Measurements from ENCODE around the gene EMILIN1.

Gene EMILIN1

GRCh38 chr2:27080140-27080469 lies 1.7 kb downstream of the EMILIN1 start:
- no peak for DNase-seq (ENCODE audit: low spot score)

GRCh38 chr2:27080603-27080936 lies 2.2 kb downstream of the EMILIN1 start:
- DNase-seq (ENCODE audit: low spot score): no peak

- DNase-seq (ENCODE audit: low spot score): no peak
These were observed 3.8 kb downstream of the EMILIN1 start for GRCh38 chr2:27081984-27082772.

GRCh38 chr2:27082773-27083409 lies 4.5 kb downstream of the EMILIN1 start:
- no peak for DNase-seq (ENCODE audit: low spot score)

GRCh38 chr2:27083410-27084296 lies 5.2 kb downstream of the EMILIN1 start:
- no peak for DNase-seq (ENCODE audit: low spot score)

- DNase-seq (ENCODE audit: low spot score): no peak
These were observed 6.1 kb downstream of the EMILIN1 start for GRCh38 chr2:27084297-27085061.

- DNase-seq (ENCODE audit: low spot score): no peak
These were observed 6.8 kb downstream of the EMILIN1 start for GRCh38 chr2:27085062-27085672.

- peak; percentile 88 for DNase-seq (ENCODE audit: low spot score)
These were observed 7.3 kb downstream of the EMILIN1 start for GRCh38 chr2:27085673-27086089.

- peak; percentile 95 for DNase-seq (ENCODE audit: low spot score)
These were observed 7.8 kb downstream of the EMILIN1 start for GRCh38 chr2:27086090-27086723.

GRCh38 chr2:27086724-27087593 lies 8.5 kb downstream of the EMILIN1 start, which contains the start of gene KHK:
Gene KHK (plus strand): TSS chr2:27086772. CDS start chr2:27087260, 488 bp downstream.
- DNase-seq (ENCODE audit: low spot score): peak; percentile 89

GRCh38 chr2:27087823-27088410 lies 9.5 kb downstream of the EMILIN1 start:
- no peak for DNase-seq (ENCODE audit: low spot score)

GRCh38 chr2:27088634-27089033 lies 10.2 kb downstream of the EMILIN1 start:
- no peak for DNase-seq (ENCODE audit: low spot score)

GRCh38 chr2:27089111-27089954 lies 10.9 kb downstream of the EMILIN1 start:
- no peak for DNase-seq (ENCODE audit: low spot score)

- no peak for DNase-seq (ENCODE audit: low spot score)
These were observed 13.6 kb downstream of the EMILIN1 start for GRCh38 chr2:27091746-27092695.

- no peak for DNase-seq (ENCODE audit: low spot score)
These were observed 14.4 kb downstream of the EMILIN1 start for GRCh38 chr2:27092696-27093429.

- peak; percentile 84 for DNase-seq (ENCODE audit: low spot score)
These were observed 15.3 kb downstream of the EMILIN1 start for GRCh38 chr2:27093430-27094352.
